HepG2 (cell line): ENCODE data around the gene NRSN2.
"Not testable (repeated sequence)": the region's sequence is repeated elsewhere in the genome, so short reads cannot be mapped to it uniquely, and the experiment has no call there.

ENCODE experiments used
- ADNP ChIP-seq: sonication (generic); formaldehyde crosslinking; IDR thresholded peaks from 2 replicates; pipeline ENCODE4 v1.4.0; 2020; ENCODE audit warnings: missing genetic modification reagents
- CREB1 ChIP-seq, 2 experiments: fragments of 450-650 bp in 1 of 2; IDR thresholded peaks; 2 replicates each; pipeline ENCODE4 v1.6.1; 2016 to 2017; ENCODE audit warnings: control low read depth in 1 of 2, mild to moderate bottlenecking in 1 of 2, missing compliant biosample characterization in 1 of 2, missing genetic modification characterization in 1 of 2
- KLF6 ChIP-seq: IDR thresholded peaks from 2 replicates; pipeline ENCODE4 v1.8.0; 2016; ENCODE audit warnings: missing biosample characterization, missing genetic modification reagents
- NFYB ChIP-seq: sonication (generic); formaldehyde crosslinking; IDR thresholded peaks from 2 replicates; pipeline ENCODE4 v1.4.0; 2020; ENCODE audit warnings: missing genetic modification reagents
- ZNF296 ChIP-seq: sonication (generic); formaldehyde crosslinking; conservative IDR thresholded peaks from 2 replicates; pipeline ENCODE4 v1.5.0; 2020; ENCODE audit warnings: mild to moderate bottlenecking, missing genetic modification reagents
- ZSCAN20 ChIP-seq: sonication (generic); formaldehyde crosslinking; IDR thresholded peaks from 2 replicates; pipeline ENCODE4 v1.4.0; 2020; ENCODE audit warnings: missing genetic modification reagents, mild to moderate bottlenecking, borderline replicate concordance

- not testable (repeated sequence) for TF ChIP-seq ADNP (CRISPR knock-in tag); KLF6 (CRISPR knock-in tag); ZNF296; CREB1 (IDR thresholded peaks at IDR 0.05); CREB1 (CRISPR knock-in tag; IDR thresholded peaks at IDR 0.05); ZSCAN20 (CRISPR knock-in tag); NFYB (CRISPR knock-in tag)
Observed at GRCh38 chr20:377578-377977, 30.7 kb downstream of the NRSN2 start.
